DOHH2 (cell line): ENCODE measurements around the gene SNCB.

Experiments
- H3F3A ChIP-seq: fragments of 200-600 bp; sonication (generic), shearing (Covaris generic); 2 replicates; pipeline ENCODE4 v1.6.0; 2016; ENCODE audit warnings: antibody characterized with exemption, mild to moderate bottlenecking; ENCODE audit not compliant: control insufficient read depth, insufficient read depth
- H3K27ac ChIP-seq: fragments of 200-600 bp; sonication (generic); 2 replicates; pipeline ENCODE4 v1.5.1; 2014; ENCODE audit warnings: low read depth, mild to moderate bottlenecking, low read length, moderate library complexity
- H3K27me3 ChIP-seq: fragments of 200-600 bp; sonication (generic); 2 replicates; pipeline ENCODE4 v1.6.1; 2014; ENCODE audit warnings: mild to moderate bottlenecking, low read length, mixed read lengths; ENCODE audit not compliant: control insufficient read depth
- H3K36me3 ChIP-seq: fragments of 200-600 bp; sonication (generic); 2 replicates; pipeline ENCODE4 v1.6.1; 2014; ENCODE audit warnings: mild to moderate bottlenecking, low read length, moderate library complexity, mixed read lengths; ENCODE audit not compliant: control insufficient read depth
- H3K4me1 ChIP-seq: fragments of 200-600 bp; sonication (generic); 2 replicates; pipeline ENCODE4 v1.6.1; 2014; ENCODE audit warnings: mild to moderate bottlenecking, low read length, mixed read lengths; ENCODE audit not compliant: control insufficient read depth
- H3K4me2 ChIP-seq: fragments of 200-600 bp; sonication (generic); 2 replicates; pipeline ENCODE4 v1.6.0; 2014; ENCODE audit warnings: mild to moderate bottlenecking, low read length, moderate library complexity
- H3K4me3 ChIP-seq: fragments of 200-600 bp; sonication (generic); 2 replicates; pipeline ENCODE4 v1.5.1; 2014; ENCODE audit warnings: mild to moderate bottlenecking, low read length, mixed read lengths
- H3K79me2 ChIP-seq: fragments of 200-600 bp; sonication (generic); 2 replicates; pipeline ENCODE4 v1.6.1; 2014; ENCODE audit warnings: mild to moderate bottlenecking, low read length, mixed read lengths; ENCODE audit not compliant: control insufficient read depth
- H3K9me2 ChIP-seq: fragments of 200-600 bp; sonication (generic); replicated peaks from 2 replicates; pipeline ENCODE4 v1.6.1; 2014; ENCODE audit warnings: mild to moderate bottlenecking, low read length, mixed read lengths; ENCODE audit not compliant: control insufficient read depth
- H3K9me3 ChIP-seq: fragments of 200-600 bp; sonication (generic); 2 replicates; pipeline ENCODE4 v1.6.1; 2014; ENCODE audit warnings: antibody characterized with exemption, low read length, mixed read lengths; ENCODE audit not compliant: control insufficient read depth, insufficient read depth
- H4K20me1 ChIP-seq: fragments of 200-600 bp; sonication (generic); 2 replicates; pipeline ENCODE4 v1.6.0; 2014; ENCODE audit warnings: low read depth, mild to moderate bottlenecking, antibody characterized with exemption, low read length, moderate library complexity; ENCODE audit not compliant: control insufficient read depth, insufficient read depth
- EZH2phosphoT487 ChIP-seq: fragments of 200-600 bp; sonication (generic); IDR thresholded peaks from 2 replicates; pipeline ENCODE4 v1.6.1; 2017; ENCODE audit warnings: borderline replicate concordance, mild to moderate bottlenecking, antibody characterized with exemption, low read length, moderate library complexity, mixed read lengths
- TF ChIP-seq, protein P1 (sequence below): fragments of 200-600 bp; sonication (generic); IDR thresholded peaks from one replicate; pipeline ENCODE4 v1.5.1; 2014; ENCODE audit warnings: antibody characterized with exemption, mild to moderate bottlenecking, low read depth, low read length; ENCODE audit not compliant: poor library complexity, severe bottlenecking

The SNCB gene

DNA sequence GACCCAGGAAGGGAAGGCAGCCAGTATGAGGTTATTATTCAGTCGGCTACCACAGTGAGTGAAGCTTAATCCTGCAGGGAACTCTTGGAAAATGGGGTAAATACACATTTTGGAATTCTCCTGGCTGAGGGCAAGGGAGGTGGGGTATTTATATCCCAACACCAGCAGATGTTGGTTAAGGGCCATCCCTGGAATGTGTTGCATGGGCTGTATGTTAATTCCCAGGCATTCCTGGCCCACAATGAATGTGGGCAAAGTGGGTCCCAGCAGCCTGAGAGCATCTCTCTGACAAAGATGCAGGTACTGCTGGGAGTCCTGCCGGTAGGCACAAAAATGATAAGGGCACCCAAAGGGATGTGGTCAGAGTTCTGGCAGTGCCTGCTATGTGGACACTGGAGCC is 17.5 kb downstream of the SNCB start:
- Histone ChIP-seq H3K79me2 (peaks cover 16% of the 10 kb centered on the region), H3K4me3 (no peak overlapping the region), H4K20me1 (peaks cover 8% of the 10 kb centered on the region), H3K27ac (no peak overlapping the region), H3K9me2 (no peaks in the 10 kb centered on the region), H3F3A (peaks cover 4% of the 10 kb centered on the region; the same call in 1 of the 2 replicates), H3K4me1 (peaks cover 14% of the 10 kb centered on the region), H3K4me2 (no peak overlapping the region), H3K27me3 (peaks cover 30% of the 10 kb centered on the region), H3K9me3 (no peaks in the 10 kb centered on the region), H3K36me3 (no peaks in the 10 kb centered on the region; the same call in 1 of the 2 replicates)
- TF ChIP-seq, protein P1, sequence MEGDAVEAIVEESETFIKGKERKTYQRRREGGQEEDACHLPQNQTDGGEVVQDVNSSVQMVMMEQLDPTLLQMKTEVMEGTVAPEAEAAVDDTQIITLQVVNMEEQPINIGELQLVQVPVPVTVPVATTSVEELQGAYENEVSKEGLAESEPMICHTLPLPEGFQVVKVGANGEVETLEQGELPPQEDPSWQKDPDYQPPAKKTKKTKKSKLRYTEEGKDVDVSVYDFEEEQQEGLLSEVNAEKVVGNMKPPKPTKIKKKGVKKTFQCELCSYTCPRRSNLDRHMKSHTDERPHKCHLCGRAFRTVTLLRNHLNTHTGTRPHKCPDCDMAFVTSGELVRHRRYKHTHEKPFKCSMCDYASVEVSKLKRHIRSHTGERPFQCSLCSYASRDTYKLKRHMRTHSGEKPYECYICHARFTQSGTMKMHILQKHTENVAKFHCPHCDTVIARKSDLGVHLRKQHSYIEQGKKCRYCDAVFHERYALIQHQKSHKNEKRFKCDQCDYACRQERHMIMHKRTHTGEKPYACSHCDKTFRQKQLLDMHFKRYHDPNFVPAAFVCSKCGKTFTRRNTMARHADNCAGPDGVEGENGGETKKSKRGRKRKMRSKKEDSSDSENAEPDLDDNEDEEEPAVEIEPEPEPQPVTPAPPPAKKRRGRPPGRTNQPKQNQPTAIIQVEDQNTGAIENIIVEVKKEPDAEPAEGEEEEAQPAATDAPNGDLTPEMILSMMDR, result no peak
- TF ChIP-seq EZH2phosphoT487, result no peak

DNA sequence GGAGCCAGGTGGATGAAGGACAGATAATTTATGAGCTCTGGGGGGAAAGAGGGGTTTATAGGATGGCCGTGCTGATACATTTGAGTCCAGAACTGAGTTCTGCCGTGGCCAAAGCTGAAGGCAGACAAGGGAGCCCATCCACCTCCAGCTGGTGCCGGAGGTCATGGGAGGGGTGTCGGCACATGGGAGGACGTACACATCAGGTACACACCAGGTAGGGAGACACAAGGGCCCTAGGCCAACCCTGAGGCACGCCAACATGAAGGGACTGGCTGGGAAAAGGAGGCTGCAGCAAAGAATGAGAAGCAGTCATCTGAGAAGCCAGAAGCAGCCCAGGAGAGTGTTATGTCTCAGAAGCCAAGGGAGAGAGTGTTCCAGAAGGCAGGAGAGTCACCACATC is 18.3 kb downstream of the SNCB start:
- Histone ChIP-seq H3K9me2 (no peaks in the 10 kb centered on the region), H3K79me2 (peaks cover 20% of the 10 kb centered on the region), H3K27ac (no peak overlapping the region), H3K27me3 (peaks cover 28% of the 10 kb centered on the region), H3K4me2 (no peak overlapping the region), H3K4me3 (no peak overlapping the region), H3K36me3 (no peaks in the 10 kb centered on the region; the same call in 1 of the 2 replicates), H3K4me1 (peaks cover 14% of the 10 kb centered on the region), H3K9me3 (no peaks in the 10 kb centered on the region), H4K20me1 (peaks cover 8% of the 10 kb centered on the region), H3F3A (peaks cover 4% of the 10 kb centered on the region; the same call in 1 of the 2 replicates)
- TF ChIP-seq, protein P1, result no peak
- TF ChIP-seq EZH2phosphoT487, result no peak

DNA sequence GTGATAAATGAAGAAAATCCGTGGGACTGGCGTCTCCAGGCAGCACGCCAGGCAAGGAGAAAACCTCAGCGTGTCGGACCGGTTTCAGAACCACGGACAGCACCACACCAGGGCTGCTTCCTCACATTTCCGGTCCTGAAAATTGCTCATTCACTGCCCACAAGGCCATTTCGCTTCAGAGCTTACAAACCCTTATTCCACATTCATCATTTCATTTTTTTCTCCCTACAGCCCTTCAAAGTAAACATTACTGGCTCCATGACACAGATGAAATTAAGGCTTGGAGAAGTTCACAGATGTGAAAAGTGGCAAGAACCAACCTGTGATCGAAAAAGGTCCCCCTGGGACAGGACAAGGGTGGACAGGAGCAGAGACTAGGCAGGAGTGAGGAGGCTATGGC is 18.9 kb downstream of the SNCB start:
- peaks cover 26% of the 10 kb centered on the region for H3K79me2 ChIP-seq
- peaks cover 8% of the 10 kb centered on the region for H4K20me1 ChIP-seq
- H3K4me1 ChIP-seq, result peaks cover 14% of the 10 kb centered on the region
- peaks cover 4% of the 10 kb centered on the region; the same call in 1 of the 2 replicates for H3F3A ChIP-seq
- H3K27ac ChIP-seq, result no peak overlapping the region
- no peaks in the 10 kb centered on the region for H3K9me2 ChIP-seq
- H3K27me3 ChIP-seq, result peaks cover 25% of the 10 kb centered on the region
- no peaks in the 10 kb centered on the region; the same call in 1 of the 2 replicates for H3K36me3 ChIP-seq
- H3K9me3 ChIP-seq, result no peaks in the 10 kb centered on the region
- H3K4me3 ChIP-seq, result no peak overlapping the region
- TF ChIP-seq, protein P1, result no peak
- TF ChIP-seq EZH2phosphoT487, result no peak
- H3K4me2 ChIP-seq, result no peak overlapping the region
